H9 (cell line): ENCODE measurements around the gene PLA2G2F. TPM values are rescaled to one million over a fixed set of nuclear protein-coding genes. Genes with fewer than 3 reads are reported as not detected.
A peak's percentile ranks its signal among the peaks of the same experiment; 100 is the strongest.

ENCODE experiments used
- DNase-seq: peaks from one replicate; pipeline ENCODE4 v3.0.0-alpha.2; 2017
- H2AFZ ChIP-seq: one replicate; pipeline ENCODE4 v1.6.1; 2013; ENCODE audit warnings: mild to moderate bottlenecking, low read length, control low read depth, moderate library complexity
- H2AK5ac ChIP-seq: 2 replicates; pipeline ENCODE4 v1.6.1; 2013; ENCODE audit warnings: low read length, control low read depth, mixed read lengths; ENCODE audit not compliant: insufficient read length
- H2BK120ac ChIP-seq: one replicate; pipeline ENCODE4 v1.6.1; 2013; ENCODE audit warnings: low read depth, mild to moderate bottlenecking, low read length, control low read depth, inconsistent platforms; ENCODE audit not compliant: poor library complexity, severe bottlenecking
- H2BK12ac ChIP-seq: 2 replicates; pipeline ENCODE4 v1.6.1; 2013; ENCODE audit warnings: low read length, control low read depth, mixed read lengths, low read depth; ENCODE audit not compliant: insufficient read length
- H2BK15ac ChIP-seq: 2 replicates; pipeline ENCODE4 v1.6.1; 2013; ENCODE audit warnings: low read depth, low read length, control low read depth
- H2BK20ac ChIP-seq: one replicate; pipeline ENCODE4 v1.6.1; 2013; ENCODE audit warnings: low read depth, mild to moderate bottlenecking, low read length, control low read depth, inconsistent platforms; ENCODE audit not compliant: poor library complexity, severe bottlenecking
- H2BK5ac ChIP-seq: 2 replicates; pipeline ENCODE4 v1.6.1; 2013; ENCODE audit warnings: low read length, control low read depth, mixed read lengths; ENCODE audit not compliant: insufficient read length
- H3K14ac ChIP-seq: 2 replicates; pipeline ENCODE4 v1.6.1; 2013; ENCODE audit warnings: low read length, control low read depth; ENCODE audit not compliant: insufficient read depth
- H3K18ac ChIP-seq: 2 replicates; pipeline ENCODE4 v1.6.1; 2013; ENCODE audit warnings: low read depth, mild to moderate bottlenecking, mixed read lengths, low read length, control low read depth; ENCODE audit not compliant: insufficient read length
- H3K23ac ChIP-seq: 2 replicates; pipeline ENCODE4 v1.6.1; 2013; ENCODE audit warnings: low read length, control low read depth, mixed read lengths, low read depth; ENCODE audit not compliant: insufficient read length
- H3K23me2 ChIP-seq: 2 replicates; pipeline ENCODE4 v1.6.1; 2013; ENCODE audit warnings: low read depth, mild to moderate bottlenecking, mixed read lengths, low read length, control low read depth; ENCODE audit not compliant: insufficient read length, poor library complexity, severe bottlenecking
- H3K27ac ChIP-seq: 2 replicates; pipeline ENCODE4 v1.5.1; 2013; ENCODE audit warnings: low read length, control low read depth, mixed read lengths, low read depth; ENCODE audit not compliant: insufficient read length
- H3K27me3 ChIP-seq: 2 replicates; pipeline ENCODE4 v1.6.1; 2013; ENCODE audit warnings: low read length, control low read depth, inconsistent platforms; ENCODE audit not compliant: insufficient read depth
- H3K4ac ChIP-seq: 2 replicates; pipeline ENCODE4 v1.6.1; 2013; ENCODE audit warnings: low read depth, mild to moderate bottlenecking, control low read depth, inconsistent platforms, low read length, moderate library complexity
- H3K4me1 ChIP-seq: 2 replicates; pipeline ENCODE4 v1.6.1; 2013; ENCODE audit warnings: low read length, control low read depth, inconsistent platforms; ENCODE audit not compliant: insufficient read depth
- H3K4me2 ChIP-seq: 2 replicates; pipeline ENCODE4 v1.6.1; 2013; ENCODE audit warnings: low read length, control low read depth, mixed read lengths; ENCODE audit not compliant: insufficient read length, insufficient read depth
- H3K56ac ChIP-seq: 2 replicates; pipeline ENCODE4 v1.6.1; 2013; ENCODE audit warnings: low read depth, mild to moderate bottlenecking, mixed read lengths, low read length, control low read depth; ENCODE audit not compliant: insufficient read length
- H3K79me1 ChIP-seq: 2 replicates; pipeline ENCODE4 v1.6.1; 2013; ENCODE audit warnings: low read depth, mild to moderate bottlenecking, moderate library complexity, low read length, control low read depth, inconsistent platforms; ENCODE audit not compliant: insufficient read depth, poor library complexity, severe bottlenecking
- H3K79me2 ChIP-seq: 2 replicates; pipeline ENCODE4 v1.6.1; 2013; ENCODE audit warnings: low read length, control low read depth, inconsistent platforms; ENCODE audit not compliant: insufficient read depth
- H3K9ac ChIP-seq: 2 replicates; pipeline ENCODE4 v1.6.1; 2013; ENCODE audit warnings: low read length, control low read depth, mixed read lengths; ENCODE audit not compliant: insufficient read length; ENCODE audit errors: extremely low read depth
- H3K9me3 ChIP-seq: one replicate; pipeline ENCODE4 v1.6.1; 2013; ENCODE audit warnings: low read depth, low read length, inconsistent platforms; ENCODE audit not compliant: control insufficient read depth
- H3T11ph ChIP-seq: one replicate; pipeline ENCODE4 v1.6.1; 2013; ENCODE audit warnings: mild to moderate bottlenecking, low read length, control low read depth, inconsistent platforms
- H4K20me1 ChIP-seq: one replicate; pipeline ENCODE4 v1.6.1; 2013; ENCODE audit not compliant: control insufficient read depth, insufficient read length, insufficient read depth
- H4K5ac ChIP-seq: 2 replicates; pipeline ENCODE4 v1.6.1; 2013; ENCODE audit warnings: low read depth, mild to moderate bottlenecking, mixed read lengths, low read length, control low read depth; ENCODE audit not compliant: insufficient read length
- H4K8ac ChIP-seq: replicated peaks from 2 replicates; pipeline ENCODE4 v1.6.1; 2013; ENCODE audit warnings: low read length, control low read depth, mixed read lengths, low read depth; ENCODE audit not compliant: insufficient read length
- H4K91ac ChIP-seq: 2 replicates; pipeline ENCODE4 v1.6.1; 2013; ENCODE audit warnings: low read depth, mild to moderate bottlenecking, moderate library complexity, mixed read lengths, low read length, control low read depth; ENCODE audit not compliant: insufficient read length
- H3K27ac Mint-ChIP-seq, 3 experiments: 2 replicates in 2 of 3; 3 replicates in 1 of 3; pipeline ENCODE4 v1.8.0; 2020 to 2021; ENCODE audit warnings: mixed read lengths in 3 of 3, mild to moderate bottlenecking in 1 of 3, moderate library complexity in 1 of 3
- H3K27me3 Mint-ChIP-seq: 2 replicates; pipeline ENCODE4 v1.8.0; 2021; ENCODE audit warnings: low read depth, mild to moderate bottlenecking, moderate library complexity, mixed read lengths
- H3K36me3 Mint-ChIP-seq, 3 experiments: 2 replicates in 2 of 3; 3 replicates in 1 of 3; pipeline ENCODE4 v1.8.0; 2020 to 2021; ENCODE audit warnings: low read depth in 3 of 3, mixed read lengths in 3 of 3; ENCODE audit not compliant: insufficient read depth in 1 of 3
- H3K4me1 Mint-ChIP-seq, 2 experiments: 2 replicates each; pipeline ENCODE4 v1.8.0; 2020; ENCODE audit warnings: mixed read lengths in 2 of 2
- H3K4me3 Mint-ChIP-seq, 2 experiments: 2 replicates in 1 of 2; 3 replicates in 1 of 2; pipeline ENCODE4 v1.8.0; 2020 to 2021; ENCODE audit warnings: mild to moderate bottlenecking in 2 of 2, mixed read lengths in 2 of 2, moderate library complexity in 1 of 2
- H3K9me3 Mint-ChIP-seq, 2 experiments: 2 replicates in 1 of 2; 3 replicates in 1 of 2; pipeline ENCODE4 v1.8.0; 2020; ENCODE audit warnings: mild to moderate bottlenecking in 2 of 2, mixed read lengths in 2 of 2, moderate library complexity in 1 of 2
- WGBS: extraction: QIAGEN DNeasy Blood & Tissue Kit; methylation state at CpG from one replicate; pipeline ENCODE4 v1.1.7; 2013; ENCODE audit warnings: missing lambda C conversion rate, low lambda C conversion rate, mixed read lengths; ENCODE audit not compliant: insufficient read length; ENCODE audit errors: extremely low coverage; 5-methylcytosine and 5-hydroxymethylcytosine counted together
- total RNA-seq: library from RNA; stranded (reverse); gene quantifications from 2 replicates; pipeline ENCODE4 v1.2.1, GENCODE V29; 2021
- TF ChIP-seq, protein P1 (sequence below): fragments of 200-600 bp; sonication (generic); conservative IDR thresholded peaks from 3 replicates; pipeline ENCODE4 v1.8.0; 2021; ENCODE audit warnings: antibody characterized with exemption, mild to moderate bottlenecking

Gene PLA2G2F
- total RNA-seq, 1 experiment from 2014 or later: not detected

GRCh38 chr1:20165522-20165951, 26.4 kb downstream of the PLA2G2F start:
- no peak overlapping the region for H3T11ph ChIP-seq
- H3K4ac ChIP-seq: no peak overlapping the region
- no peak overlapping the region for H3K56ac ChIP-seq
- Mint-ChIP-seq H3K4me3 (no peak overlapping the region), H3K4me1 (peaks cover 7 to 8% of the 10 kb centered on the region in 2 experiments), H3K27ac (no peak overlapping the region), H3K36me3 (peaks cover 4 to 11% (median 8%) of the 10 kb centered on the region in 3 experiments; a peak in 5 of 7 replicates), H3K27me3 (peaks cover 21% of the 10 kb centered on the region), H3K9me3 (peaks cover 24 to 30% of the 10 kb centered on the region in 2 experiments)
- no peak overlapping the region for H4K8ac ChIP-seq
- peaks cover 3% of the 10 kb centered on the region; the same call in 1 of the 2 replicates for H3K4me1 ChIP-seq
- H3K14ac ChIP-seq: no peak overlapping the region
- H4K20me1 ChIP-seq: no peaks in the 10 kb centered on the region
- no peak overlapping the region for H2BK5ac ChIP-seq
- no peak for DNase-seq
- no peak overlapping the region for H2BK20ac ChIP-seq
- H3K18ac ChIP-seq: no peak overlapping the region
- no peak overlapping the region for H3K23ac ChIP-seq
- WGBS: no CpG with 5 or more reads among the region's 16 CpGs
- no peak overlapping the region for H2BK15ac ChIP-seq
- no peaks in the 10 kb centered on the region for H3K27me3 ChIP-seq
- no peaks in the 10 kb centered on the region for H3K79me2 ChIP-seq
- H4K5ac ChIP-seq: no peak overlapping the region
- TF ChIP-seq, protein P1, sequence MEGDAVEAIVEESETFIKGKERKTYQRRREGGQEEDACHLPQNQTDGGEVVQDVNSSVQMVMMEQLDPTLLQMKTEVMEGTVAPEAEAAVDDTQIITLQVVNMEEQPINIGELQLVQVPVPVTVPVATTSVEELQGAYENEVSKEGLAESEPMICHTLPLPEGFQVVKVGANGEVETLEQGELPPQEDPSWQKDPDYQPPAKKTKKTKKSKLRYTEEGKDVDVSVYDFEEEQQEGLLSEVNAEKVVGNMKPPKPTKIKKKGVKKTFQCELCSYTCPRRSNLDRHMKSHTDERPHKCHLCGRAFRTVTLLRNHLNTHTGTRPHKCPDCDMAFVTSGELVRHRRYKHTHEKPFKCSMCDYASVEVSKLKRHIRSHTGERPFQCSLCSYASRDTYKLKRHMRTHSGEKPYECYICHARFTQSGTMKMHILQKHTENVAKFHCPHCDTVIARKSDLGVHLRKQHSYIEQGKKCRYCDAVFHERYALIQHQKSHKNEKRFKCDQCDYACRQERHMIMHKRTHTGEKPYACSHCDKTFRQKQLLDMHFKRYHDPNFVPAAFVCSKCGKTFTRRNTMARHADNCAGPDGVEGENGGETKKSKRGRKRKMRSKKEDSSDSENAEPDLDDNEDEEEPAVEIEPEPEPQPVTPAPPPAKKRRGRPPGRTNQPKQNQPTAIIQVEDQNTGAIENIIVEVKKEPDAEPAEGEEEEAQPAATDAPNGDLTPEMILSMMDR: peak; percentile 65
- H2BK120ac ChIP-seq: no peak overlapping the region
- no peak overlapping the region for H4K91ac ChIP-seq
- H3K23me2 ChIP-seq: no peaks in the 10 kb centered on the region
- no peak overlapping the region for H2AFZ ChIP-seq
- H3K9me3 ChIP-seq: peaks cover 1% of the 10 kb centered on the region
- H3K4me2 ChIP-seq: no peak overlapping the region
- H3K27ac ChIP-seq: no peak overlapping the region
- no peak overlapping the region for H3K9ac ChIP-seq
- H2BK12ac ChIP-seq: no peak overlapping the region
- H3K79me1 ChIP-seq: no peaks in the 10 kb centered on the region
- H2AK5ac ChIP-seq: no peak overlapping the region
